ENCODE data around the gene GRIA1. TPM values are rescaled to one million over a fixed set of nuclear protein-coding genes. Genes with fewer than 3 reads are reported as not detected.

GRIA1 gene
- total RNA-seq, 1 donor from 2014 or later = not detected

DNA sequence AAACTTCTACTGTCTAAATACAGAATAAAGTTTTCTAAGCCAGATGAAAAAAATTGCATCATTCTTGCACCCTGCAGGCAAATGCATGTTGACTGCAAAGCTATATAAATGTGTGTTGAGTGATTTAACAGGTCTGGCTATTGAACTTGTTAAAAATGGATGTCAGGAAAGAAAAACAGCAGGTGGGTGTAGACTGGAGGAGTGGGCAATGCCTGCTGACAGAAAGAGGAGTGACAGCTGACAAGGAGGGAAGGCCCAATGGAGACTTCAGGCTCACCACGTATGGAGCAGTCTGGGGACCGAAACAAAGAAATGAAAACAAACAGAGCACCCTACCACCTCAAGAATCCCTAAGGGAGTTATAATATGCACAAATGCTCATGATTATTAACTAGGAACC lies 127.8 kb downstream of the GRIA1 start:
- DNase-seq = no peak

GRCh38 chr5:153618867-153619266 lies 128.4 kb downstream of the GRIA1 start:
- peak; percentile 26 for DNase-seq

- DNase-seq = peak; percentile 71
These were observed 129.3 kb downstream of the GRIA1 start for GRCh38 chr5:153619771-153620170.

- no peak for DNase-seq
These were observed 132.7 kb downstream of the GRIA1 start for GRCh38 chr5:153623124-153623523.

DNA sequence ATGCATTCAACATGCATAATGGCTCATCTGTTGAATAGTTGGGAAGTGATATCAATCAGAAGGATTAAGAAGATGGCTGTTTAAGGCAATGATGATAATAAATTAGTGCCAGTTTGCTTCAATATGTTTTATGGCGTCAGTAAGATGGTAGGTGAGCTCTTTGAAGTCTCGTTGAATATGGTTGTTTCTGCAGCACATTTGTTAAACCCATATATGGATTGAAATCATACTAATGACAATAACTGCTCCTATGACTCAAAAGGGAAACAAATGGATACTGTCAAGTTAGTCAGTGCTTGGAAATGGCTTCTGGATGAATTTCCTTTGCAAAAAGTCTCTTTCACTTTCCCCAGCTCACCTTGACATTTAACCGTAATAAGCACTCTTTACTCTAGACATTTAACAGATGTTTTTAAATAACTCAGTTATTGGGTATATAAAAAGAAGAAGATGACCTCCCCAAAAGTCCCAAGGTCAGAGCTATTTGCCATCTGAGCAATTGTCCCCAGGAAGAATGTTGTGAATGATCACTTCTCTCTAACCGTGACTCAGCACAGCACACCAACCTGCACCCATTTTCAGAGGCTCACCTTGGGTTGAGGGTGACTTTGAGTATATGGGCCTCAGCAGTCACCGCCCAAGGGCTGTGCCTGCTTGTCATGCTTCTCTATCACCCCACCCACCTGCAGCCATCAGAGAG lies 133.4 kb downstream of the GRIA1 start:
- peak; percentile 58 for DNase-seq

DNA sequence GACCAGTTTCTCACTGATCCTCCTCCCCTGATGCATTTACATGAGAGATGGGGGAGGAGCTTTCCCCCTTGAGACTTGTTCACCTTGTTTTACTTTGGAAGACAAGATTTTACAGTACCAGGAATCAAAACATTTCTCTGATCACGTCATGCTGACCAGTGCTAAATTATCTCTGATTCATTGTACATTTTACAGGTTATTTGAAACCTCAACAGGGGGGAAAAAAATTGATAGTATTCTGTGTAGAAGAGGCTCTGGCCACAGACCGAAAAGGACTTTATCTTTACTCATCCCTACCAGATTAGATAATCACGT lies 133.9 kb downstream of the GRIA1 start:
- DNase-seq = no peak

GRCh38 chr5:153625826-153626354 lies 135.4 kb downstream of the GRIA1 start:
- no peak for DNase-seq

- DNase-seq = no peak
These were observed 136.4 kb downstream of the GRIA1 start for GRCh38 chr5:153626836-153627235.

DNA sequence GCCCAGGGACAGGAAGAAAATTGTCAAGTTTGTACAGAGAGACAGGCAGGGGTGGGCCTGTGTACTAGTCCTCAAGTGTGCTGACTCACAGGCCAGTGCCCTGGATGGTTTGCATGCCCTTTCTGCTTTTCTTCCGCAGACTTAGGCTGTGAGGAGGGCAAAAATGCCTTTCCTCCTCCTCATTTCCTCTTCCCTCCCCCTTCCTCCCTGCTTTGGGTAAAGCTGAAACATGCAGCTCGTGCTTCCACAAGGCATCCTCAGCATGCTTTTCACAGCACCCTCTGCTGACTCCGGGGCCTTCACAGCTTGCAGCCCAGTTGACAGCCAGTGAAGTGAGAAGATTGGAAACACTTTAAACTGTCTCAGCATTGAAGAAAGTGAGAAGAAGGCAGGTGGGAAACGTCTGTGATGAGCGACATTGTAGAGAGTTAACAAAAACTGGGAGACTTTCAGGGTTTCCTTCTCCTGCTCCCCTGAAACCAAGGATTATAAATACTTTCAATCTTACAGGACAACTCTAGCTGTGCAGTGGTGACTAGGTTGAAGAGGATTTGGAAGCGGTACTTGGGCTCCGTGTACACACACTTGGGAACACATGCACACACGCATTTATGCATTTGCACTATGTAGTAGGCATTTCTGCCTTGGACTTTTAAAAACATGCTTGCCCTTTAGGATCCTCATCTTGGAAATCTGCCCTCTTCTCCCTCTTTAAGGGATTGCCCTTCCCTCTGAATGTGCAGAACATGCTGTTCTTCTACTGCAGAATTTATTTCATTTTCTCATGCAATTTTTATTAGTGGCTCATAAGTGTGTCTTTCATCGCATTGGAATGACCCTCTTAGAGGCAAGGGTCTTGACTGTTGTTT lies 138.8 kb downstream of the GRIA1 start:
- DNase-seq = peak; percentile 78

- DNase-seq = no peak
These were observed 140.1 kb downstream of the GRIA1 start for GRCh38 chr5:153630546-153630945.

- no peak for DNase-seq
These were observed 142.3 kb downstream of the GRIA1 start for GRCh38 chr5:153632748-153633290.

- no peak for DNase-seq
These were observed 146.4 kb downstream of the GRIA1 start for GRCh38 chr5:153636670-153637451.

- DNase-seq = no peak
These were observed 149.8 kb downstream of the GRIA1 start for GRCh38 chr5:153640293-153640692.

GRCh38 chr5:153641183-153641688 lies 150.8 kb downstream of the GRIA1 start:
- DNase-seq = no peak

GRCh38 chr5:153654504-153655200 lies 164.2 kb downstream of the GRIA1 start:
- DNase-seq = no peak

GRCh38 chr5:153655201-153655510 lies 164.7 kb downstream of the GRIA1 start:
- DNase-seq = no peak

DNA sequence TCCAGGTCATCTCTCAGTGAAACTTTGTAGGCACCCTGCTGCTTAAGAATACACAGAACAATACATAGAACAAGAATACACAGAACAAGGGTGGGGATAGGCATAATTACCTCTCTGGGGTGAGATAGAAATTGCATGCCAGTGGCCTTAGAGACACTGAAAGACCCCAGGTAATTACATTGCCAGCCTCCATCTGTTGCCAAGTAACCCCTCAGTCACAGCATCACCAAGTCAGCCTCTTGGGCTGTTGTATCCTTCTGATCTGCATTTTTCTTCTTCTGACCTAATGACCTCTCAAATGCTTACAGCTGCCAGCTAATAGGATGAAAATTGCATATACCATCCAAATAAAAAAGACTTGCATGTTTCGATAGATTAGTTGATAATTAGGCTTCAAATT lies 167.7 kb downstream of the GRIA1 start:
- no peak for DNase-seq

DNA sequence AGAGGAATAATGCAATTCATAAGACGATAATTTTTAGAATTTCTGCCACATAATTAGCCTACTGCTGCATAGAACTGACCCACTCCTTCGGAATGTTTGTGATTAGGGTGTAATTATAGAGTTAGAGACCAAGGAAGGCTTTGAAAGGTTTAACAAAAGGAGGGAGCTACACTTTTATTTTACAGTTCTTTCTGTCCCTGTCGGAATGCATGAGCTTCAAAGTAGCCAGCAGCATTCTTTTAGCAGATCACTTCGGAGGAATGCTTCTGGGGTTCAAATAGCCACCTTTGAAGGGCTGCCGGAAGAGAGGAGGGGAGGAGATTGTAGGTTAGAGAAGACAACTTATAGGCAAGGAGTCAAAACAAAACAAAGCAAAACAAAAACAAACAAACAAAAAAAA lies 168.1 kb downstream of the GRIA1 start:
- DNase-seq = no peak

GRCh38 chr5:153659039-153659736 lies 168.7 kb downstream of the GRIA1 start:
- no peak for DNase-seq

DNA sequence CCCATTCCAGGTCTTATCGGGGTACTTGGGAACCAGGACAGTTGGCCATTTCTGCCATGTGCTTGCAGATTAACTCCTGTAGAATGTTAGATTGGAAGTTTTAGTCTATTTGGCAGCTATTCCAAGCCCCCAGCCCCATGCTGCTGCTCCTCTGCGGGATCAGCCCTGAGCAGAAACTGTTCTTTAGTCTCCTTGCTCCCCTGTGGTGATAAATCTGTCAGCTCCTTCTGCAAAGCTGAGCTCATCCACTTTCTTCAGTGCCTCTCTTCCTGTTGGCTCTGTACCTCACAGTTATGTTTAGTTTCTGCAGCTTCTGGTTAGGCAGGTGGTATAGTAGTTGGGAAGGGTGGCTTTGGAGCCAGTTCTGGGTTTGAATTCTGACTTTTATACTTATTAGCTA lies 170.4 kb downstream of the GRIA1 start:
- no peak for DNase-seq

- DNase-seq = no peak
These were observed 171.4 kb downstream of the GRIA1 start for GRCh38 chr5:153661897-153662296.

GRCh38 chr5:153670101-153670500 lies 179.6 kb downstream of the GRIA1 start:
- DNase-seq = no peak

Data from dermis blood vessel endothelial cell (primary cell).